Measurements from ENCODE around the gene COA1. TPM values are rescaled to one million over a fixed set of nuclear protein-coding genes. Genes with fewer than 3 reads are reported as not detected.
A peak's percentile ranks its signal among the peaks of the same experiment; 100 is the strongest.

COA1 gene
- total and polyA plus RNA-seq, 9 of the 15 experiments (the other 6 are each of a cell fraction or from before 2014, with no cell fraction given) = 98.9 to 463 (median 181) TPM

DNA sequence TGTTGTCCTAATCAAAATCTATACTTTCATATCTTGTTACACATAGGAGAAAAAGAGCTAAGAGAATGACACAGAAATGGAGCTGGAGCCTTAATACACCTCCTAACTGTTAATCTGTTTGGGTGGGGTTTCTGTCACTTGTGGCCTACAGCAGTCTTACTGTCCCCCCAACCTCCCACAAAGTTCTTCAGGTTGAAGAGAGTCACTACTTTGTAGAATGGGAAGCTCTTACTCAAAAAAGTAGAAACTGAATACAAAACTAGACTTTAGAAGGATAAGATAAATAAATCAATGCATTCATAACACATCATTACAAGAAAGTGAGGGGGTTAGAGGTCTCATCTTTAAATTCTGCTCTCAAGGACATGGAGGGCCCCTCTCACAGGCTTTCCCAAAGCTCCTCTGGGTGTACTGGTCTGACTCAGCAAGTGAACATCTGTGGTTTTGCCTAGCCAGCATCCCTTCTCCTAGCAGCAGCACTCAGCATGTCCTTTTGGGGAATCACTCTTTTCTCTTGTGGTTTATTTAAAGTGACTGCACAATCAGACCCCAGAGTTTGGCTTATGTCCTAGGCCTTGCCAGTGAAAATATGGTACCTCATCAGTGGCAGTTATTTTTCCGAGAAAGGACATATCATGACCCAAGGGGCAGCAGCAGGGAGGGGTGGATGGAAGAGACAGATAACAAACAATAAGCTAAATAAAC, 27.2 kb upstream of the COA1 start (continued):
- TF ChIP-seq ZC3H4 (CRISPR knock-in tag; IDR thresholded peaks at IDR 0.05; ENCODE audit: borderline replicate concordance) (no peak), ZNF280B (CRISPR knock-in tag; IDR thresholded peaks at IDR 0.05) (no peak), ETV1 (tag; conservative IDR thresholded peaks at IDR 0.05; ENCODE audit: low read depth) (no peak), KLF10 (CRISPR knock-in tag; IDR thresholded peaks at IDR 0.05) (no peak), U2AF2 (optimal IDR thresholded peaks at IDR 0.05; ENCODE audit: low read depth, low read length) (no peak), DNMT1 (IDR thresholded peaks at IDR 0.05) (no peak), ZNF830 (CRISPR knock-in tag; IDR thresholded peaks at IDR 0.05) (no peak), CHD2 (IDR thresholded peaks at IDR 0.05; ENCODE audit: low read depth, low read length) (no peak), CREB5 (CRISPR knock-in tag; IDR thresholded peaks at IDR 0.05) (no peak), CCNT2 (IDR thresholded peaks at IDR 0.05; ENCODE audit: borderline replicate concordance, extremely low read depth, insufficient read length, low read depth, low read length) (peak; percentile 66), ZNF584 (CRISPR knock-in tag; IDR thresholded peaks at IDR 0.05; ENCODE audit: low read depth) (no peak), RFX7 (CRISPR knock-in tag; IDR thresholded peaks at IDR 0.05) (no peak), ZNF143 (CRISPR knock-in tag; IDR thresholded peaks at IDR 0.05) (no peak), ZNF12 (CRISPR knock-in tag; IDR thresholded peaks at IDR 0.05) (peak; percentile 96)
- TF ChIP-seq, protein P1, sequence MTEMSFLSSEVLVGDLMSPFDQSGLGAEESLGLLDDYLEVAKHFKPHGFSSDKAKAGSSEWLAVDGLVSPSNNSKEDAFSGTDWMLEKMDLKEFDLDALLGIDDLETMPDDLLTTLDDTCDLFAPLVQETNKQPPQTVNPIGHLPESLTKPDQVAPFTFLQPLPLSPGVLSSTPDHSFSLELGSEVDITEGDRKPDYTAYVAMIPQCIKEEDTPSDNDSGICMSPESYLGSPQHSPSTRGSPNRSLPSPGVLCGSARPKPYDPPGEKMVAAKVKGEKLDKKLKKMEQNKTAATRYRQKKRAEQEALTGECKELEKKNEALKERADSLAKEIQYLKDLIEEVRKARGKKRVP (CRISPR knock-in tag; IDR thresholded peaks at IDR 0.05) = no peak
- TF ChIP-seq, protein P2, sequence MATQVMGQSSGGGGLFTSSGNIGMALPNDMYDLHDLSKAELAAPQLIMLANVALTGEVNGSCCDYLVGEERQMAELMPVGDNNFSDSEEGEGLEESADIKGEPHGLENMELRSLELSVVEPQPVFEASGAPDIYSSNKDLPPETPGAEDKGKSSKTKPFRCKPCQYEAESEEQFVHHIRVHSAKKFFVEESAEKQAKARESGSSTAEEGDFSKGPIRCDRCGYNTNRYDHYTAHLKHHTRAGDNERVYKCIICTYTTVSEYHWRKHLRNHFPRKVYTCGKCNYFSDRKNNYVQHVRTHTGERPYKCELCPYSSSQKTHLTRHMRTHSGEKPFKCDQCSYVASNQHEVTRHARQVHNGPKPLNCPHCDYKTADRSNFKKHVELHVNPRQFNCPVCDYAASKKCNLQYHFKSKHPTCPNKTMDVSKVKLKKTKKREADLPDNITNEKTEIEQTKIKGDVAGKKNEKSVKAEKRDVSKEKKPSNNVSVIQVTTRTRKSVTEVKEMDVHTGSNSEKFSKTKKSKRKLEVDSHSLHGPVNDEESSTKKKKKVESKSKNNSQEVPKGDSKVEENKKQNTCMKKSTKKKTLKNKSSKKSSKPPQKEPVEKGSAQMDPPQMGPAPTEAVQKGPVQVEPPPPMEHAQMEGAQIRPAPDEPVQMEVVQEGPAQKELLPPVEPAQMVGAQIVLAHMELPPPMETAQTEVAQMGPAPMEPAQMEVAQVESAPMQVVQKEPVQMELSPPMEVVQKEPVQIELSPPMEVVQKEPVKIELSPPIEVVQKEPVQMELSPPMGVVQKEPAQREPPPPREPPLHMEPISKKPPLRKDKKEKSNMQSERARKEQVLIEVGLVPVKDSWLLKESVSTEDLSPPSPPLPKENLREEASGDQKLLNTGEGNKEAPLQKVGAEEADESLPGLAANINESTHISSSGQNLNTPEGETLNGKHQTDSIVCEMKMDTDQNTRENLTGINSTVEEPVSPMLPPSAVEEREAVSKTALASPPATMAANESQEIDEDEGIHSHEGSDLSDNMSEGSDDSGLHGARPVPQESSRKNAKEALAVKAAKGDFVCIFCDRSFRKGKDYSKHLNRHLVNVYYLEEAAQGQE (IDR thresholded peaks at IDR 0.05; ENCODE audit: borderline replicate concordance) = no peak; the same call in 1 of the 2 replicates
- TF ChIP-seq, protein P2 (CRISPR knock-in tag; IDR thresholded peaks at IDR 0.05; ENCODE audit: low read depth) = no peak
